GM12878 (cell line): ENCODE data around the gene ANKIB1. TPM values are rescaled to one million over a fixed set of nuclear protein-coding genes. Genes with fewer than 3 reads are reported as not detected.

ENCODE experiments used
- ATAC-seq: fragments of 200-7000 bp; cut with Tn5 transposase; 3 replicates; pipeline ENCODE4 v1.9.1; 2020; ENCODE audit warnings: mild to moderate bottlenecking, moderate library complexity
- BruUV-seq: library from RNA; stranded (reverse); fragments of 400-500 nt; replicated peaks from 2 replicates; lab custom pipeline; 2021; lab: Mats Ljungman, UMichigan
- CTCF ChIA-PET: fragments of 300-600 bp; sonication (Branson Sonifier 250); formaldehyde crosslinking; extraction: SDS; loops from one replicate; lab custom pipeline; 2021; ENCODE audit warnings: inconsistent platforms; lab: Yijun Ruan, JAX
- POLR2A ChIA-PET: fragments of 350-600 bp; formaldehyde crosslinking; extraction: SDS; loops from one replicate; lab custom pipeline; 2021; ENCODE audit warnings: inconsistent platforms; lab: Charles Lee
- RAD21 ChIA-PET: fragments of 300-600 bp; sonication (Branson Sonifier 250); formaldehyde crosslinking; loops from one replicate; lab custom pipeline; 2023; ENCODE audit warnings: antibody characterized with exemption; ENCODE audit not compliant: unreplicated experiment; lab: Charles Lee
- SMC1A ChIA-PET: fragments of 300-600 bp; sonication (Branson Sonifier 250); formaldehyde crosslinking; loops from one replicate; lab custom pipeline; 2023; ENCODE audit not compliant: unreplicated experiment, uncharacterized antibody; lab: Charles Lee
- DNase-seq: peaks from one replicate; pipeline ENCODE4 v3.0.0-alpha.2; 2011; ENCODE audit warnings: low read depth, low spot score
- FAIRE-seq: peaks from 3 replicates; lab custom pipeline; 2011; peaks lifted over from hg19 to GRCh38; lab: Jason Lieb, UNC
- H2AFZ ChIP-seq: 2 replicates; pipeline ENCODE4 v1.6.0; 2011; ENCODE audit warnings: low read depth, low read length, control low read depth; ENCODE audit not compliant: control insufficient read depth
- H3K27ac ChIP-seq: 2 replicates; pipeline ENCODE4 v1.5.1; 2011; ENCODE audit warnings: control low read depth; ENCODE audit not compliant: control insufficient read depth, insufficient read depth
- H3K27me3 ChIP-seq, 2 experiments: replicated peaks in 1 of 2; 2 replicates each; pipeline versions ENCODE4 v1.6.0 to v1.6.1; 2011; ENCODE audit warnings: low read length in 1 of 2; ENCODE audit not compliant: control insufficient read depth in 2 of 2, insufficient read depth in 2 of 2
- H3K36me3 ChIP-seq, 2 experiments: 2 replicates each; pipeline ENCODE4 v1.5.1; 2011; ENCODE audit warnings: low read length in 1 of 2; ENCODE audit not compliant: control insufficient read depth in 2 of 2, insufficient read depth in 2 of 2
- H3K4me1 ChIP-seq: 2 replicates; pipeline ENCODE4 v1.6.1; 2011; ENCODE audit warnings: mild to moderate bottlenecking, low read length, moderate library complexity, mixed read lengths; ENCODE audit not compliant: control insufficient read depth, insufficient read depth
- H3K4me2 ChIP-seq: 2 replicates; pipeline ENCODE4 v1.6.0; 2011; ENCODE audit warnings: control low read depth; ENCODE audit not compliant: control insufficient read depth, insufficient read depth
- H3K4me3 ChIP-seq: fragments of 200-600 bp; sonication (generic); 2 replicates; pipeline ENCODE4 v1.5.1; 2016
- H3K79me2 ChIP-seq: 2 replicates; pipeline ENCODE4 v1.6.0; 2011; ENCODE audit warnings: low read length; ENCODE audit not compliant: control insufficient read depth, insufficient read depth
- H3K9ac ChIP-seq: 2 replicates; pipeline ENCODE4 v1.8.0; 2011; ENCODE audit warnings: low read length, control low read depth, mixed read lengths; ENCODE audit not compliant: control insufficient read depth, insufficient read depth
- H3K9me3 ChIP-seq: replicated peaks from 3 replicates; pipeline ENCODE4 v1.5.1; 2011; ENCODE audit warnings: mild to moderate bottlenecking, low read length; ENCODE audit not compliant: control insufficient read depth, insufficient read depth
- H4K20me1 ChIP-seq: 2 replicates; pipeline ENCODE4 v1.6.0; 2011; ENCODE audit not compliant: control insufficient read depth, insufficient read depth
- BACH1 ChIP-seq: fragments of 450-650 bp; IDR thresholded peaks from 2 replicates; pipeline ENCODE4 v1.6.1; 2017; ENCODE audit warnings: mild to moderate bottlenecking, borderline replicate concordance
- CBX5 ChIP-seq: sonication (generic); IDR thresholded peaks from 2 replicates; pipeline ENCODE4 v1.6.1; 2016; ENCODE audit warnings: low read depth, moderate library complexity, mild to moderate bottlenecking, inconsistent platforms
- CHD4 ChIP-seq: fragments of 200-600 bp; sonication (generic); IDR thresholded peaks from 2 replicates; pipeline ENCODE4 v1.6.1; 2016; ENCODE audit warnings: mild to moderate bottlenecking
- NFYB ChIP-seq: IDR thresholded peaks from 2 replicates; pipeline ENCODE4 v1.6.1; 2011; ENCODE audit warnings: low read depth, mild to moderate bottlenecking, low read length, improper control_type of control experiment, moderate library complexity; ENCODE audit not compliant: insufficient read depth
- PAX8 ChIP-seq: fragments of 450-650 bp; IDR thresholded peaks from 2 replicates; pipeline ENCODE4 v1.6.1; 2017; ENCODE audit warnings: mild to moderate bottlenecking, moderate library complexity
- POLR2AphosphoS5 ChIP-seq: IDR thresholded peaks from 2 replicates; pipeline ENCODE4 v1.6.1; 2011; ENCODE audit warnings: mild to moderate bottlenecking, low read length, inconsistent platforms
- ZSCAN29 ChIP-seq: fragments of 450-650 bp; IDR thresholded peaks from 2 replicates; pipeline ENCODE4 v1.6.1; 2017; ENCODE audit warnings: mild to moderate bottlenecking, moderate library complexity
- in situ Hi-C: fragments of 300-500 bp; cut with MboI; formaldehyde crosslinking; loops from 9 replicates; pipeline ENCODE4 v1.14.3; 2018; ENCODE audit warnings: mixed read lengths
- intact Hi-C: fragments of 100-400 bp; cut with micrococcal nuclease; formaldehyde crosslinking; loops from one replicate; pipeline ENCODE4 v1.14.2; 2022; ENCODE audit not compliant: unreplicated experiment
- polyA plus RNA-seq, 11 experiments: library from polyadenylated mRNA; depleted of rRNA in 4 of 11; unstranded in 6 of 11; stranded (reverse) in 5 of 11; fragments of >200 nt; fragmentation: Nextera tagmentation in 4 of 11; fragmentation: Illumina TruSeq in 1 of 11; extraction: Ambion mirVana in 4 of 11; extraction: Trizol in 1 of 11; gene quantifications; 1 replicate in 1 of 11; 2 replicates in 10 of 11; pipeline versions ENCODE4 v1.2.1 to v1.2.3, GENCODE V29; 2011 to 2016; ENCODE audit warnings: inconsistent platforms in 2 of 11, missing spikeins in 2 of 11, low read depth in 1 of 11
- total RNA-seq, 4 experiments: library from RNA; depleted of rRNA in 3 of 4; stranded (reverse); fragments of >200 nt in 3 of 4; fragmentation: Illumina TruSeq in 1 of 4; extraction: Trizol in 1 of 4; gene quantifications; 2 replicates each; pipeline versions ENCODE4 v1.2.1 to v1.2.3, GENCODE V29; 2013 to 2021
- TF ChIP-seq, protein P1 (sequence below): IDR thresholded peaks from 2 replicates; pipeline ENCODE4 v1.6.1; 2011; ENCODE audit warnings: low read depth, low read length, improper control_type of control experiment, borderline replicate concordance
- TF ChIP-seq, protein P2 (sequence below), 3 experiments: IDR thresholded peaks in 2 of 3; conservative IDR thresholded peaks in 1 of 3; 2 replicates each; pipeline ENCODE4 v1.5.1; 2011; ENCODE audit warnings: low read depth in 3 of 3, low read length in 3 of 3, mild to moderate bottlenecking in 3 of 3, control low read depth in 2 of 3, moderate library complexity in 2 of 3, inconsistent platforms in 1 of 3, mixed read lengths in 1 of 3; ENCODE audit not compliant: control insufficient read depth in 2 of 3, insufficient read depth in 1 of 3; ENCODE audit errors: extremely low read depth in 1 of 3
- TF ChIP-seq, protein P3 (sequence below): fragments of 450-650 bp; IDR thresholded peaks from 2 replicates; pipeline ENCODE4 v1.6.1; 2016; ENCODE audit warnings: mild to moderate bottlenecking, moderate library complexity, borderline replicate concordance
- TF ChIP-seq, protein P4 (sequence below): fragments of 450-650 bp; IDR thresholded peaks from 2 replicates; pipeline ENCODE4 v1.6.1; 2018; ENCODE audit warnings: mild to moderate bottlenecking, low read depth, moderate library complexity; ENCODE audit not compliant: partially characterized antibody

The ANKIB1 gene
- total and polyA plus RNA-seq, 10 of the 15 experiments (the other 5 are each of a cell fraction or from before 2014, with no cell fraction given) = 9.0 to 54.0 (median 21.9) TPM

DNA sequence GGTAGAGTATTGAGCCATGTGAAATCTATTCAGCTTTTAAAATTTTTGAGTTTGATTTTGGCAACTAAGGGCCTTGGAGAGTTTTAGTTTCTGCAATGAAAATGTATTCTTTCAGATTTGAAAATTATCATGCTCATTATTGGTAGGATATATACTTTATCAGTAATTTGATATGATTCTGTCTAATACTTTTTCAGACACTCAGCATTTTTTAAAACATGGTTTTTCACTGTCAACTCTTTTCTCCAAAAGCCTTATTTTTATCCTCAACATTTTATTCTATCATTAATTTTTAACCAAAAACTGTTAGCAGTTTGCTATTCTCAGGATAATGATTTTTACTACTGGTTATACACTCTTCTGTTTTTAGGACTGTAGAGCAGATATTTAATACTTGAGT, 4.8 kb downstream of the ANKIB1 start:
- FAIRE-seq (no peak), DNase-seq (no peak), ATAC-seq (no peak)
- Histone ChIP-seq H3K4me3 (peak overlapping the region; percentile 14; the same call in 1 of the 2 replicates), H3K4me1 (no peaks in the 10 kb centered on the region), H3K4me2 (0 out of 2 replicates have a peak overlapping the region, but pooled peaks have one; percentile 36), H3K9ac (no peak overlapping the region), H3K36me3 (0 out of 4 replicates have a peak, but pooled peaks cover 0 to 8% of the 10 kb centered on the region in 2 experiments), H2AFZ (no peak overlapping the region), H4K20me1 (no peaks in the 10 kb centered on the region), H3K9me3 (peaks cover 7% of the 10 kb centered on the region; the same call in 2 of the 3 replicates), H3K27me3 (no peaks in the 10 kb centered on the region), H3K79me2 (peaks cover 87% of the 10 kb centered on the region), H3K27ac (no peak overlapping the region)
- CTCF ChIA-PET = interaction anchor here (0.7 kb wide), 1 partner anchor 115 kb away, joined by 3 read pairs; no protein-coding TSS in a partner anchor
- intact Hi-C loops = no loop called here
- no TSS peak for BruUV-seq
- in situ Hi-C loops = no loop called here
- SMC1A ChIA-PET = interaction anchor here (0.6 to 1.4 kb wide), 2 partner anchors 20 to 24 kb away, joined by 3 read pairs; no protein-coding TSS in a partner anchor
- RAD21 ChIA-PET = no interaction called here
- POLR2A ChIA-PET = no interaction called here
- TF ChIP-seq NFYB (no peak), ZSCAN29 (no peak), BACH1 (no peak), POLR2AphosphoS5 (no peak), CBX5 (no peak), PAX8 (no peak), CHD4 (no peak)
- TF ChIP-seq, protein P1, sequence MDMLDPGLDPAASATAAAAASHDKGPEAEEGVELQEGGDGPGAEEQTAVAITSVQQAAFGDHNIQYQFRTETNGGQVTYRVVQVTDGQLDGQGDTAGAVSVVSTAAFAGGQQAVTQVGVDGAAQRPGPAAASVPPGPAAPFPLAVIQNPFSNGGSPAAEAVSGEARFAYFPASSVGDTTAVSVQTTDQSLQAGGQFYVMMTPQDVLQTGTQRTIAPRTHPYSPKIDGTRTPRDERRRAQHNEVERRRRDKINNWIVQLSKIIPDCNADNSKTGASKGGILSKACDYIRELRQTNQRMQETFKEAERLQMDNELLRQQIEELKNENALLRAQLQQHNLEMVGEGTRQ = no peak
- TF ChIP-seq, protein P2, sequence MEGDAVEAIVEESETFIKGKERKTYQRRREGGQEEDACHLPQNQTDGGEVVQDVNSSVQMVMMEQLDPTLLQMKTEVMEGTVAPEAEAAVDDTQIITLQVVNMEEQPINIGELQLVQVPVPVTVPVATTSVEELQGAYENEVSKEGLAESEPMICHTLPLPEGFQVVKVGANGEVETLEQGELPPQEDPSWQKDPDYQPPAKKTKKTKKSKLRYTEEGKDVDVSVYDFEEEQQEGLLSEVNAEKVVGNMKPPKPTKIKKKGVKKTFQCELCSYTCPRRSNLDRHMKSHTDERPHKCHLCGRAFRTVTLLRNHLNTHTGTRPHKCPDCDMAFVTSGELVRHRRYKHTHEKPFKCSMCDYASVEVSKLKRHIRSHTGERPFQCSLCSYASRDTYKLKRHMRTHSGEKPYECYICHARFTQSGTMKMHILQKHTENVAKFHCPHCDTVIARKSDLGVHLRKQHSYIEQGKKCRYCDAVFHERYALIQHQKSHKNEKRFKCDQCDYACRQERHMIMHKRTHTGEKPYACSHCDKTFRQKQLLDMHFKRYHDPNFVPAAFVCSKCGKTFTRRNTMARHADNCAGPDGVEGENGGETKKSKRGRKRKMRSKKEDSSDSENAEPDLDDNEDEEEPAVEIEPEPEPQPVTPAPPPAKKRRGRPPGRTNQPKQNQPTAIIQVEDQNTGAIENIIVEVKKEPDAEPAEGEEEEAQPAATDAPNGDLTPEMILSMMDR (IDR thresholded peaks at IDR 0.05 in 2 of 3, conservative IDR thresholded peaks at IDR 0.05 in 1 of 3; ENCODE audit: control insufficient read depth in 2 of 3, extremely low read depth in 1 of 3, insufficient read depth in 1 of 3, low read depth in 3 of 3, low read length in 3 of 3) = no peak
- TF ChIP-seq, protein P3, sequence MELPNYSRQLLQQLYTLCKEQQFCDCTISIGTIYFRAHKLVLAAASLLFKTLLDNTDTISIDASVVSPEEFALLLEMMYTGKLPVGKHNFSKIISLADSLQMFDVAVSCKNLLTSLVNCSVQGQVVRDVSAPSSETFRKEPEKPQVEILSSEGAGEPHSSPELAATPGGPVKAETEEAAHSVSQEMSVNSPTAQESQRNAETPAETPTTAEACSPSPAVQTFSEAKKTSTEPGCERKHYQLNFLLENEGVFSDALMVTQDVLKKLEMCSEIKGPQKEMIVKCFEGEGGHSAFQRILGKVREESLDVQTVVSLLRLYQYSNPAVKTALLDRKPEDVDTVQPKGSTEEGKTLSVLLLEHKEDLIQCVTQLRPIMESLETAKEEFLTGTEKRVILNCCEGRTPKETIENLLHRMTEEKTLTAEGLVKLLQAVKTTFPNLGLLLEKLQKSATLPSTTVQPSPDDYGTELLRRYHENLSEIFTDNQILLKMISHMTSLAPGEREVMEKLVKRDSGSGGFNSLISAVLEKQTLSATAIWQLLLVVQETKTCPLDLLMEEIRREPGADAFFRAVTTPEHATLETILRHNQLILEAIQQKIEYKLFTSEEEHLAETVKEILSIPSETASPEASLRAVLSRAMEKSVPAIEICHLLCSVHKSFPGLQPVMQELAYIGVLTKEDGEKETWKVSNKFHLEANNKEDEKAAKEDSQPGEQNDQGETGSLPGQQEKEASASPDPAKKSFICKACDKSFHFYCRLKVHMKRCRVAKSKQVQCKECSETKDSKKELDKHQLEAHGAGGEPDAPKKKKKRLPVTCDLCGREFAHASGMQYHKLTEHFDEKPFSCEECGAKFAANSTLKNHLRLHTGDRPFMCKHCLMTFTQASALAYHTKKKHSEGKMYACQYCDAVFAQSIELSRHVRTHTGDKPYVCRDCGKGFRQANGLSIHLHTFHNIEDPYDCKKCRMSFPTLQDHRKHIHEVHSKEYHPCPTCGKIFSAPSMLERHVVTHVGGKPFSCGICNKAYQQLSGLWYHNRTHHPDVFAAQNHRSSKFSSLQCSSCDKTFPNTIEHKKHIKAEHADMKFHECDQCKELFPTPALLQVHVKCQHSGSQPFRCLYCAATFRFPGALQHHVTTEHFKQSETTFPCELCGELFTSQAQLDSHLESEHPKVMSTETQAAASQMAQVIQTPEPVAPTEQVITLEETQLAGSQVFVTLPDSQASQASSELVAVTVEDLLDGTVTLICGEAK = no peak
- TF ChIP-seq, protein P4, sequence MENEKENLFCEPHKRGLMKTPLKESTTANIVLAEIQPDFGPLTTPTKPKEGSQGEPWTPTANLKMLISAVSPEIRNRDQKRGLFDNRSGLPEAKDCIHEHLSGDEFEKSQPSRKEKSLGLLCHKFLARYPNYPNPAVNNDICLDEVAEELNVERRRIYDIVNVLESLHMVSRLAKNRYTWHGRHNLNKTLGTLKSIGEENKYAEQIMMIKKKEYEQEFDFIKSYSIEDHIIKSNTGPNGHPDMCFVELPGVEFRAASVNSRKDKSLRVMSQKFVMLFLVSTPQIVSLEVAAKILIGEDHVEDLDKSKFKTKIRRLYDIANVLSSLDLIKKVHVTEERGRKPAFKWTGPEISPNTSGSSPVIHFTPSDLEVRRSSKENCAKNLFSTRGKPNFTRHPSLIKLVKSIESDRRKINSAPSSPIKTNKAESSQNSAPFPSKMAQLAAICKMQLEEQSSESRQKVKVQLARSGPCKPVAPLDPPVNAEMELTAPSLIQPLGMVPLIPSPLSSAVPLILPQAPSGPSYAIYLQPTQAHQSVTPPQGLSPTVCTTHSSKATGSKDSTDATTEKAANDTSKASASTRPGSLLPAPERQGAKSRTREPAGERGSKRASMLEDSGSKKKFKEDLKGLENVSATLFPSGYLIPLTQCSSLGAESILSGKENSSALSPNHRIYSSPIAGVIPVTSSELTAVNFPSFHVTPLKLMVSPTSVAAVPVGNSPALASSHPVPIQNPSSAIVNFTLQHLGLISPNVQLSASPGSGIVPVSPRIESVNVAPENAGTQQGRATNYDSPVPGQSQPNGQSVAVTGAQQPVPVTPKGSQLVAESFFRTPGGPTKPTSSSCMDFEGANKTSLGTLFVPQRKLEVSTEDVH = no peak
